Measurements from ENCODE around the gene SEMA4B.

The SEMA4B gene

GRCh38 chr15:90205050-90205848 lies 4.1 kb downstream of the SEMA4B start:
- no peak for DNase-seq (ENCODE audit: low spot score)

DNA sequence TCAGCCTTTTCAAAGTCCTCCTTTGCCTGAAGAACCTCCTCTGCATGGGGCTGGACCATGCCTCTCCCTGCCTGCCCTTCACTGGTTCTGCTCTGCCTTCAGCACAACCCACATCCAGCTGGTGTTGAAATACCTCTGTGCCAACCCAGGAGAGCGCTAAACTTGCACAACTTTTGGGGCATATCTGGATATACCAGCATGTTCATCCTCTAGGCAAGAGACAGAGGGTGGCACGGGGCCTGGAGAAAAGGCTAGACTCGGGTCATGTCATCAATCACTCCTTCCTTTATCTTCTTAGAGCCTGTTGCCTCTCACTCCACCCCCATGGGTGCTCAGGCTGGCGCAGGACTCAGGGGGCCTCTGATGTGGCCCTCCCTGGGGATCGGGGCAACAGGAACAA lies 4.8 kb downstream of the SEMA4B start:
- no peak for DNase-seq (ENCODE audit: low spot score)

- no peak for DNase-seq (ENCODE audit: low spot score)
These were observed 6.1 kb downstream of the SEMA4B start for GRCh38 chr15:90207252-90207651.

DNA sequence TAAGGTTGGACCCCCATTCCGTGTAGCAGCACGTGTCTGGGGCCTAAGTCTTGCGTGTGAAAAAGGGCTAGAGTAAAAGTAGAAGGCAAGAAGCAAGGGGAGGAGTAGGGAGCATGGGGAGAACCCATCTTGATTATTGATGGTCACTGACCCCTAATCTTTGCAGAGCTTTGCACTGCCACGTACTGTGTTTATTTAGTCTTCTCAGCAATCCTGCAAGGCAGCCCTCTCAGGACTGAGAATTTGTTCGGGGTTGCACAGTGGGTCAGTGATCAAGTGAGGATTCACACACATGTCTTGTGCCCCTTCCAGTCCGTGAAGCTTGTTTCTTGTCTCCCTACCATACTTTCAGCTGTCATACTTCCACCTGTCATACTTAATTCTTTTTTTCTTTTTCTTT lies 7.2 kb downstream of the SEMA4B start:
- no peak for DNase-seq (ENCODE audit: low spot score)

DNA sequence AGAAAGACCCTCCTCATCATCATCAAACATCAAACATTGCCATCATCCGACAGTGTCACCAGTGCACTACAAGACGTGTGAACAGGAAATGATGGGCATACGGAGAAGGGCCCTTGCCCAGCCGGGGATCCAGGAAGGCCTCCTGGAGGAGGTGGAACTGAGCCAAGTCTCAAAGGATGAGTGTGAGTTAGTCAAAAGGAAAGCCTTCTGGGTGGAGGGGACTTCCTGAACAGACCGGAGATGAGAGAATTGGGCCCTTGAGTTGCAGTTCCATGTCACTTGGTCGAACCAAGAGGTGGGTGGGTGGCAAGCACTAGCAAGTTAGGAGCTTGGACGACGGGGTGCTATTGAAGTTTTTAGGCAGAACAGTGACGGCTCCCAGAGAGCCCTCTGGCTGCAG lies 8.5 kb downstream of the SEMA4B start:
- DNase-seq (ENCODE audit: low spot score), result no peak

DNA sequence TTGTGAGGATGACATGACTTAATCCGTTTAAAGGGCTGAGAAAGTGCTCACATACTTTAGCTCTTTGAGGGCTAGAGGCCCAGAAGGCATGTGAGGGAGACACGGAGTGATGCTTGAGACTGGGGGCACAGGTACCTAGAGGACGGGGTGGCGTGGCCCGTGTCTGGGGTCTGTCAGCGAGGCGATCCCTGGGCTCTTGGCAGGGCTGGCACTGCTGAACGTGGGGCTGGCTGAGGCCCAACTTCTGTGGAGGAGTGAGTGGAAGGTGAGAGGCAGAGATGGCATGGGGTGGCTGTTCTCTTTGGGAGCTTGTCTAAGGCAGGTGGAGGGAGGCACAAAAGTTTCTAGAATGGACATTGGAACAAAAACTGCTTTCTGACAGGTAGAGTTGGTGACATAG lies 9.5 kb downstream of the SEMA4B start:
- DNase-seq (ENCODE audit: low spot score), result no peak

GRCh38 chr15:90211009-90211408 lies 9.9 kb downstream of the SEMA4B start:
- DNase-seq (ENCODE audit: low spot score), result no peak

GRCh38 chr15:90211440-90212143 lies 10.5 kb downstream of the SEMA4B start:
- no peak for DNase-seq (ENCODE audit: low spot score)

GRCh38 chr15:90212221-90213098 lies 11.3 kb downstream of the SEMA4B start:
- no peak for DNase-seq (ENCODE audit: low spot score)

DNA sequence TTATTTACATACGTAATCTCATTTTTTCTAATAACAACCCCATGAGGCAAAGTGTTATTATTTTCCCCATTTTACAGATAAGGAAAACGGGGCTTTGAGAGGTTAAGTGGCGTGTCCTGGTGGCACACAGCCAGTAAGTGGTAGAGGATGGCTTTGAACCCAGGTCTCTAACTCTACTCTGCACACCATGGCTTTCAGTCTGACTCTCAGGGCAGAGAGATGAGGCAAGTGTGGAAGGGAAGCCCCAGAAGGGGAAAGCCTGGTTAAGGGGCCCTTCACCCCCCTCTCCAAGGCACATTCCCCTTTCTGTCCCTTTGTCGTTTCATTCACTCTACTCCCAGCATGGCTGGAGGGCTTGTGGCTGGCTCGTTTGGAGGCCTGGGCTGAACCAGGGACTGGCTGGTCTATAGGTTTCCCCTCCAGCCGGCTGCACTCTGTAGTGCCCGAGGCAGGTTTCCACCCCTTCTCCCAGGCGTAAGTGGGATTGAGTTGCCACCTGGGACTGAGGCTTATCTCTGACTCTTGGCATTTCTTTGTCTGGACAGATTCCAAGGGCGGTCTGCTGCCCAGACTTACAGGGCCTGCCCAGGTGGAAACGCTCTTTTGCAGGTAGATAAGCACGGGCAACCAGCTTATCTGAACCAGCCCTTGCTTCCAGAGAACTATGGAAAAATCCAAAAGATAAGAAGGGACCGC lies 12.1 kb downstream of the SEMA4B start:
- DNase-seq (ENCODE audit: low spot score), result no peak

DNA sequence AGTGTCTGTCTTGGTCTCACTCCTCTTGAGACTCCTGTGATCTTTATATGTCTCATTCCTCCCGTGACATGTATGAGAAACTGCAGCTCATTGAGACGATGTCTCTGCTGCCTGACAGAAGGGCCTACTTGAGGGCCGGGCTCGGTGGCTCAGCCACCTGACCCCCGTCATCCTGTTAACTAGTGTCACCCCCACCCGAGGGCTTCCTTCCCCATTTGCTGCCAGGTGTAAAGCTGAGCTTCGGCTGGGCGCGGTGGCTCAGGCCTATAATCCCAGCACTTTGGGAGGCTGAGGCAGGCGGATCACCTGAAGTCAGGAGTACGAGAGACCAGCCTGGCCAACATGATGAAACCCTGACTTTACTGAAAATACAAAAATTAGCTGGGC lies 12.7 kb downstream of the SEMA4B start:
- DNase-seq (ENCODE audit: low spot score), result no peak

GRCh38 chr15:90214553-90215196 lies 13.5 kb downstream of the SEMA4B start:
- peak; percentile 64 for DNase-seq (ENCODE audit: low spot score)

GRCh38 chr15:90217671-90218394 lies 16.7 kb downstream of the SEMA4B start:
- no peak for DNase-seq (ENCODE audit: low spot score)

DNA sequence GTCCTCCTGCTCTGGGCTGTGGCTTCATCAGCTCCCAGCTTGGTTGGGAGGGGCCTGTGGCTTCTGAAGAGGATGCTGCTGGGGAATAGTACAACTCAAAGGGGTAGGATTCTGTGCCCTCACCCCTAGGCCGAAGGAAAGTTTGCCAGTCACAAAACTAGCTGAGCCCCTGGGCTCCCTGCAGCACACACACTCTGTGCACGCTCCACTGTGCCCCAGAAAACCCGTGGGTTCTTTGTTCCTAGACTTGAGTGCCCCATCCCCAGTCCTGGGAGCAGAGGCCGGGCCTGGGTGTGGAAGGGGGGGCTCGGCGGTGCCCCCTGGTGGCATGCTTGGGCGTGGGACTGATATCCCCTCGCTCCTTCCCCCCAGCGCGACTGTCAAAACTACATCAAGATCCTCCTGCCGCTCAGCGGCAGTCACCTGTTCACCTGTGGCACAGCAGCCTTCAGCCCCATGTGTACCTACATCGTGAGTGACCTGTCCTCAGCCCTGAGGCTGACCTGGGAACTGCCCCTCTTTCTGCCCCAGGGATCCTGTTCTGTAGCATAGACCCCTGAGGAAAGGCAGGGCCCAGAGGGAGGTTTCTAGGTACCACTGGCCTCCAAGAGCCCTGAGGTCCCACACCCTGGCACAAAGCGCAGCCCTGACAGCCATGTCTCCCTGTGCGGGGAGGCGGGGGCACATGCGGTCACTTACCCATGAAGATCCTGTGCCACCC lies 18.5 kb downstream of the SEMA4B start:
- peak; percentile 87 for DNase-seq (ENCODE audit: low spot score)

GRCh38 chr15:90221246-90221900 lies 20.2 kb downstream of the SEMA4B start:
- peak; percentile 97 for DNase-seq (ENCODE audit: low spot score)

- DNase-seq (ENCODE audit: low spot score), result no peak
These were observed 21.4 kb downstream of the SEMA4B start for GRCh38 chr15:90222547-90222946.

GRCh38 chr15:90223441-90224165 lies 22.5 kb downstream of the SEMA4B start:
- no peak for DNase-seq (ENCODE audit: low spot score)

GRCh38 chr15:90225047-90225446 lies 23.9 kb downstream of the SEMA4B start:
- DNase-seq (ENCODE audit: low spot score), result no peak
